Measurements from ENCODE around the gene ADISSP.
A peak's percentile ranks its signal among the peaks of the same experiment; 100 is the strongest.

The ADISSP gene

GRCh38 chr20:3767427-3768341 lies at the start of gene ADISSP:
ADISSP (minus strand) TSS chr20:3767753; CDS start chr20:3760100, 7,653 bp downstream.
- peak; percentile 99 for DNase-seq

- no peak for DNase-seq
These were observed 48.3 kb upstream of the ADISSP start for GRCh38 chr20:3815703-3816315.

GRCh38 chr20:3814928-3815495 lies 47.5 kb upstream of the ADISSP start:
- no peak for DNase-seq

GRCh38 chr20:3813848-3814581 lies 46.5 kb upstream of the ADISSP start:
- DNase-seq, result no peak

GRCh38 chr20:3812975-3813847 lies 45.7 kb upstream of the ADISSP start:
- DNase-seq, result no peak

- DNase-seq, result no peak
These were observed 44.7 kb upstream of the ADISSP start for GRCh38 chr20:3812259-3812681.

GRCh38 chr20:3811467-3812258 lies 44.1 kb upstream of the ADISSP start:
- peak; percentile 99 for DNase-seq

GRCh38 chr20:3808544-3808943 lies 41.0 kb upstream of the ADISSP start:
- DNase-seq, result no peak

GRCh38 chr20:3804781-3805180 lies 37.2 kb upstream of the ADISSP start:
- no peak for DNase-seq

GRCh38 chr20:3804254-3804751 lies 36.8 kb upstream of the ADISSP start:
- no peak for DNase-seq

- no peak for DNase-seq
These were observed 36.3 kb upstream of the ADISSP start for GRCh38 chr20:3803854-3804253.

GRCh38 chr20:3803289-3803688 lies 35.7 kb upstream of the ADISSP start:
- DNase-seq, result no peak

GRCh38 chr20:3802524-3803239 lies 35.1 kb upstream of the ADISSP start:
- no peak for DNase-seq

GRCh38 chr20:3801846-3802245 lies 34.3 kb upstream of the ADISSP start:
- DNase-seq, result no peak

GRCh38 chr20:3801299-3801698 lies 33.7 kb upstream of the ADISSP start:
- no peak for DNase-seq

GRCh38 chr20:3800878-3801260 lies 33.3 kb upstream of the ADISSP start:
- no peak for DNase-seq

- no peak for DNase-seq
These were observed 32.8 kb upstream of the ADISSP start for GRCh38 chr20:3800256-3800877.

GRCh38 chr20:3798908-3799248 lies 31.3 kb upstream of the ADISSP start:
- no peak for DNase-seq

GRCh38 chr20:3798373-3798768 lies 30.8 kb upstream of the ADISSP start:
- no peak for DNase-seq
